GM18868 (cell line): ENCODE measurements around the gene UBAC1.

ENCODE experiments used
- ATAC-seq: cut with Tn5 transposase; IDR thresholded peaks from one replicate; pipeline ENCODE4 v1.9.1; 2021; ENCODE audit warnings: mild to moderate bottlenecking, moderate library complexity; ENCODE audit not compliant: unreplicated experiment

The UBAC1 gene

GRCh38 chr9:135994501-135995192 is 33.5 kb upstream of the UBAC1 start:
- no peak for ATAC-seq

GRCh38 chr9:135993765-135994500 is 32.8 kb upstream of the UBAC1 start:
- ATAC-seq: no peak

DNA sequence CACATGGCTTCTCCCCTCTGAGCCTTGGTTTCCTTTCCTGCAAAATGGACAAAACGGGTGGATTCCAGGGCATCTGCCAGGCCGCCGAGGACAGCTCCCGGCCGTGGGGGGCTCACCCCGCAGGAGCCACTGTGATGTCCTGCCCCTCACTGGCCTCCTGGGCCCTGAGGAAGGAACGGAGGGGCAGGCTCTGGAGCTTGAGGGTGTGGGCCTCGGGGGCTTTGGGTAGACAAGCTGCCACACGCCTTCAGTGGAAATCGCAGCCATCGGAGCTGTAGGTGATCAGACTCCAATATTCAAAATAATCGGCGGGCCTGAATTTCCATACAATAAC is 32.2 kb upstream of the UBAC1 start:
- ATAC-seq: no peak

DNA sequence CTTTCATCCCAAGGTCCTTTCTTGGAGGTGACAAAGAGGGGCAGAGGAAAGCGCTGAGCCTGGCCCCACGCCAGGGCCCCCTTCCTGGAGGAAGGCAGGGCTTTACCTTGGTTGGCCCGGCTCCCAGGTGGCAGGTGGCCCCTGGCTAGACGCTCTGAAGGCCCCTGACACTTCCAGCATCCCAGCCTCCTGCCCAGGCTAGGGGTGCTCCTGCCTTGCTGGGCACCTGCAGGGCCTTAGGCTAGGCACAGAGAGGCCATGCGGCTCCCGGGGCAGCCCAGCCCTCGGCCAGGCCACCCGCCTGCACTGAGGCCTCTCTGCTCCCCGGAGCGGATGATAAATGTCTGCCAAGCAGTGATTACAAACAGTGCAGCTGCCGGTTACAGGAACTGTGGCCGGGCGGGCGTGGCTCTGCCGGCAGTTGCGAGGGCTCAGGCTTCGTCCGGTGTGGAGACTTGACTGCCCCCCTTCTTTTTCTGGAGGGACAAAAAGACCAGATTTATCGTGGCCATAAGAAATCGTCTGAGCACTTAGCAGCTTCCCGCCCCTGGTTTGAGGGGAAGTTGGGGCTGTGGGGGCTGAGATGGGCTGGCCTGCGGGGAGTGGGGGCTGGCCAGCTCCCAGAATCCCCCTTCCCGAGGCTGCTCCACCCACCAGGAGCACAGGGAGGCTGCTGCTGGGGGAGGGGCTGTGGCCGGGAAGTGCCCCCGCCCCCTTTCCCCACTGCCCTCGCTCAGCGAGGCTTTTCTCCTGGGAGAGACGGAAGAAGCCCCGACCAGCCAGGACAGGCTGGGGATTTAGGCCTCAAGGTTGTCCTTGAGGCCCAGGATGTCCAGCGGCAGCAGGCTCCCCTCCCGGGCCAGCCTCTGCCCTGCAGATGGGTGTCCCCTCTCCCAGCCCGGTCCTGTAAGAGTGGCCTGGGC is 31.6 kb upstream of the UBAC1 start:
- no peak for ATAC-seq

- no peak for ATAC-seq
These were observed 30.6 kb upstream of the UBAC1 start for GRCh38 chr9:135991771-135992170.

- ATAC-seq: no peak
These were observed 29.6 kb upstream of the UBAC1 start for GRCh38 chr9:135990468-135991429.

DNA sequence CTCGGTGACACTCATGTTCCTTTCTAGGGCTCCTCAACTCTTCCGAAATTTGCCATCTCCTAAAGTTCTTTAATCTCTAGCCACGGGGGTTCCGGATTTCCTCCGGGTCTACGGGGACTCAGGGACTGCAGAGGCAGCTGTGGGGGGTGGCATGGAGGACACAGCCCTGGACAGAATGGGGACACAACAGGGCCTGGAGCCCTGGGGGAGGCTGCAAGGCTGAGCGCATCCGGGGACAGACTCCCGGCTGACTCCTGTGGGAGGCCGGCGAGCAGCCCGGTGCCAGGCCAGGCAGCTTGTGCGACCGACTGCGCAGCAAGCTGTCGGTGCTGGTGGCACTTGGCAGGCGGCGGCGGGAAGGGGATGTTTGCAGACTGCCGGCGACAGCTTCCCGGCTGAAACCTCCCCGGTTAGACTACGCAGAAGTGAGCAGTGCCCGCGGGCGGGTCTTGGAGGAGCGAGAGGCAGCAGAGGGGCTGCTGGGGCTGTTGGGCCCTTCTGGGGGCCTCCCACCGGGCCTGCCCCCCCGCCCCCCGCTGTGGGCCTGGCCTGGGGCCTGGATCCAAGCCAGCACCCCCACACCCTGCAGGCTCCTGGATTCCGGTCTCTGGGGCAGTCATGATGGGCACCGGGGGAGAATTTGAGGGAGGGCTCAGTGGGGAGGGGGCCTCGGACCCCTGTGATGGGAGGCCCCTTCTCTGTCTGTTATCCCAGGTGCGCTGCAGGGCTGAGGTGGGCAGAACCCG is 28.7 kb upstream of the UBAC1 start:
- ATAC-seq: no peak

GRCh38 chr9:135989157-135989556 is 28.0 kb upstream of the UBAC1 start:
- no peak for ATAC-seq

DNA sequence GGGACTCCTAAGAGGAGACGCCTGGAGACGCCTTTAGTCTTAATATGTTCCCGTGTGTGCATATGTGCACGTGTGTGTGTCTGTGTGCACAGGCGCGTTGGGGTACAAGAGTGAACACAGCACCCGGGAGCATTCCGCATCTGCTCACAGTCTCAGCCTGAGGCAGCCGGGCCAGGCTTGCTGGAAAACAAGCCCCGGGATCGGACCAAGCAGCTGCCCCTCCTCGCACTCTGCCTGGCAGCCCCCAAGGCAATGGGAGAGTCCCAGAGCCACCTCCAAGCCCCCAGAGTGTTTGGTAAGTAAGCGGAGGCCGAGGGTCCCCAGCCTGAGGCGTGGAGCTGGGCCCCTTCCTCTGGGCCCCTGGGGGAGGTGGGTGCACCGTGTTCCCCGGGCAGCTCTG is 27.3 kb upstream of the UBAC1 start:
- ATAC-seq: no peak

DNA sequence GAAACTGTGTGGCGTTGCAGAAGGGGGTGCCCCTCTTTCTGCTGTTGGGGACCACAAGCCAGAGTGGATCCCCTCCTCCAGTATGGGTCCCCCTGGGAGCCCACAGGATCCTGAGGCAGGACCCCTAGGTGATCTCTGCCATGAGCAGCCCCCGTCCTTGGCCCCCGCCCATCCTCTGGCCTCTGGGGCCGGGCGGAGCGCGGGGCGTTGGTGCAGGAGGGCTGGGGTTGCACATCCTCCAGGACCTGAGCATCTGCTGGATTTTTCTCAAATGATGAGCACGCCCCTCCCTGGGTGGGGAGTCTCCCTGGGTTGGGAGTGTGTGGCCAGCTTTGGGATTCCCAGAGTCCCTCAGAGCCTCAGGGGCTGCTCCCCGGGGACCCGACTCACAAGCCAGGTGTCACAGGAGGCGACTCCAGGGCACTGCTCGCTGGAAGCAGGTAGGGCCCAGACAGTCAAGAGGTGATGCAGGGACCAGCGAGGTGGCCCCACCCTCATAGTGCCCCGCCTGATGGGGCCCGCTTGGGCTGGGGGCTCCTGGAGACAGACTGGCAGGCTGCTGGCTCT is 26.7 kb upstream of the UBAC1 start:
- no peak for ATAC-seq

DNA sequence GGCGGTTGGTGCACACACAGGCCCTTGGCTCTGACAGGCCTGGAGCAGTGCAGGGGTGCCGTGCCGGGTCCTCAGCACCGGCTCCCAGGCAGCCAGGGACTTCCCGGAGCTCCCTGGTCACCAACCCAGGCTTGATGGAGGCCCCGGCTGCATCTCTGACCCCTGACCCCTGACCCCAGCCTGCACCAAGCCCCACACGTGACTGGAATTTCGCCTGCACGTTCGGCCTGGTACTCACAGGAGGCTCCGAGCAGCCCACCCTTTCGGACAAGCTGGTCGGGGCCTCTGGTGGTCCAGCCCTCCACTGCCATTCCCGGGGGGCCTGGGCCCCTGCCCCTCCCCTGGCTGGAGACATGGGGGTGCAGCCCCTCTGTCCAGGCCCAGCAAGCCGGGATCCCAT is 25.4 kb upstream of the UBAC1 start:
- ATAC-seq: no peak

GRCh38 chr9:135985889-135986288 is 24.7 kb upstream of the UBAC1 start:
- no peak for ATAC-seq

DNA sequence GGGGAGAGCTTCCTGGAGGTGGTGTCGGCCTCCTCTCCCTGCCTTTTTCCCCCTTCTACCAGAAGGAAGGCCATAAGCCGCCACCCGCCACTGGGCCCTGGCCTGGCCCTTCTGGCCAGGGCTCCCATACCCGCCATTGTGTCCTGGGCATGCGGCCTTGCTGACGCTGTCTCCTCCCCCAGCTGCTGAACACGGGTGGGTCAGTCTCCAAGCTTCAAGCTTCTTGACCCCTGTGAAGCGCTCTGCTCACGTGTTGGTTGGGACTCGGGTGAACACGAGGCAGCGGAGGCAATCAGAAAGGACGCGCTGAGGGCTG is 24.2 kb upstream of the UBAC1 start:
- ATAC-seq: no peak

DNA sequence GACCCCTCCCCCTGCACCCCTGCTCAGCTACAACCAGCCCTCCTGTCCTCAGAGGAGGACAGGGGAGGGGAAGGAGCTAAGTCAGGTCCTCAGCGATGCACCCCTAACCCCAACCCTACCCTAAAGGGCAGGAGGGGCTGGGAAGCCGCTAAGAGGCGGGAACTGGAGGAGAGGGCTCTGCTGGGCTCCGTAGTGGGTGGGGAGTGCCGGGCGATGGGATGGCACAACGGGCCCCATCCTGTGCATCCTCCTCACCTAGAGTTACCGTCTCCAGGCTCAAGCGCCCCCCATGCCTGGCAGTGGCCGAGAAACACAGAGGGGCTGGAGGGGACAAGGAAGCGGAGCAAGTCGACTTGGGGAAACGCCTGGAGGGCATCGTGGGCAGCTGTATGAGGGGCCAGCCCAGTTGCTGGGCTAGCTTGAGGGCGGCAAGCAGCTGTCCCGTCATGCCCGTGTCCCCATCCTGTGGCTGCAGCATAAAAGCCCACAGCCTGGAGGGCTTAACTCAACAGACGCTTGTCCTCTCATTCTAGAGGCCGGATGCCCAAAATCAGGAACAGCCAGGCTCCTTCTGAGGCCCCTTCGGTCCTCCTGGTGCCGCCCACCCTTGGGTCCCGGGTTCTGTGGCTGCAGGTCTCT is 23.0 kb upstream of the UBAC1 start:
- ATAC-seq: no peak

DNA sequence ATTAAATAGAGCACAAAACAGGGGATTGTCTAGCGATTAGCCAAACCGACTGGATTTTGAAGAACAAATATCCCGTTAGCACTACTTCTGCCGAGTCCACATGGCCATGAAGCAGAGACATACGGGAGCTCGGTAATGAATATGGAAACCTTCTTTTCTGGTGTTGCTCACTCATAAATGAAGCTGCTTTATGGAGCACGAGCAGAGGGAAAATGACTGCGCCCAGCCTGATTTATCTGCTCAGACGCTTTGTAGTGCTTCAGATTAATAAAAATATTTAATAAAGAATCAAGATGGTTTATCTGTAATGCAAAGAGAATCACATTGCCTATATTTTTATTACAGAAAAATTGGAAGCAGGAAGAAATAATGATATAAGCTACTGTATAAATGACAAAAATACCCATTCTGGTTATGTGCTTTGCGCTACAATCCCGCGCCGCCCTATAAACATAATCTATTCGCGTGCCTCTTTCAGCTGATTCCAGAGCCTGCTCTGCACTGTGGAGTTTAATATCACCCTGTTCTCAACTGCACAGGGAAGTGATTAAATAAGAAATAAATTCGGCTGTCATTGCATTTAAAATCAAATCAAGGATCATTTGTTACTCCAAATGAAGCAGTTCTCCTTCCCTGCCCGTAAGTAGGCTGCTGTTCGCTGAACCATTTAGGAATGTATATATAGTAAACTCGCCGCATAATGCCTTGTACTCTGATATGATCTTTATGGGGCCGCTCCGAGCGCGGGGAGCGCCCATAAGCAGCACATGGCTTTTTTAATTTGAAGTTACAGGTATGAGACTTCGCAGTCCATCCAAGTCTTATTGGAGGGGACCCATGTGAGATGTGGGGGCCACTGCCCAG is 22.3 kb upstream of the UBAC1 start:
- ATAC-seq: no peak

- ATAC-seq: no peak
These were observed 21.5 kb upstream of the UBAC1 start for GRCh38 chr9:135982499-135983207.

DNA sequence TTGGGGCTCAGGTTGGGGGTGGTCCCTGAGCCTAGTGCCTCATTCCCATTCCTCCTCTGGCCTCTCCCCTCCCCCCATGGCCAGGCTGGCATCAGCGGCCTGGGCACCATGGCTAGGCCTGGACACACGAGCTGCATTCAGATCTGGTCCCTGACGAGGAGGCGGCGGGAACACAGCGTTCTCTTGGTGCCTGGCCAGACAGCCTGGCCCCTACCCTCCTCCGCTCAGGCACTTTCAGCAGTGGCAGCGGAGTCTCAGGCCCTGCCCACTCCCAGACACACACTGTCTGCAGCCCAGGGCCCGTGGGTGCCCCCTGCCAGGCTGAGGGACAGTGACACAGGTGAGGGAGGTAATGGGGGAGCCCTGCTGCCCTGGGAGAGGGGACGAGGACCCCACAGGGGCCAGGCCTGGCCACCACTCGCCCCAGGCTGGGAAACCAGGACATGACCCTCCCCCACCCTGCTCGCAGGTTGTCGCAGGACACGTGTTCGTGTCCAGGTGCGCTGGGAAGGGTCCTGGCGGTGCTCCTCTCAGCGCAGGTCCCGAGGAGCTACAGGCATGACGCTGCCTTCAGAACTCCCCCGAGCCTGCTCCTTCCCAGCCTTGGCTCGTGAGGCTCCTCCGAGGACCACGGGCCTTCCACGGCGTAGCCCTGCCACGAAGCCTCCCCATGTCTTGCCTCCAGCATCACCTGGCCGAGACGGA is 19.9 kb upstream of the UBAC1 start:
- ATAC-seq: no peak
